NCI-H2081 (cell line): Measurements from ENCODE around the gene ADGRL3.
A peak's percentile ranks its signal among the peaks of the same experiment; 100 is the strongest.

Experiments used
- DNase-seq, 2 experiments: peaks; one replicate each; lab custom pipeline; 2025; lab: John Stamatoyannopoulos, UW

The ADGRL3 gene

GRCh38 chr4:61200187-61200915, at the start of gene ADGRL3:
Gene ADGRL3 (plus strand): TSS chr4:61200326.
- DNase-seq: peak; percentile 66 to 80

DNA sequence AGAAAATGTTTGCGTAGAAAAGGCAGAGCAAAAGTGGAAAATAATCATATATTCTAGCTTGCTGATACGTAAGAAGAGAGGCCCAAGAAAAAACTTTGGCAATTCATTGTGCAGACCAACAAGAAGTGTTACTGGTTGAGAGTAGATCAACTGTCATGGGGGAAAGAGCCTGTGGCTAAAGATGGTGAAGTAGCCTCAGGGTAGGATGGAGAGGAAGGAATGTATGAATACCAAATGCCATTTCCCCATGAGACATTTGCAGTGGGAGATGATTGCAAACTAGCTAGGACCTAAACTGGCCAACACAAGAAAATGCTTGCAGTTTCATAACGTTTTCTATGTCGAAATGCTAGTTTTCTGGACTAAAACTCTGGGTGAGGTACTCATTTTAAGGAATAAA, 47.7 kb upstream of the ADGRL3 start:
- no peak for DNase-seq

GRCh38 chr4:61160478-61160877, 39.6 kb upstream of the ADGRL3 start:
- no peak for DNase-seq

- DNase-seq: no peak
Observed at GRCh38 chr4:61162116-61162515, 38.0 kb upstream of the ADGRL3 start.

- DNase-seq: no peak
Observed at GRCh38 chr4:61173799-61174198, 26.3 kb upstream of the ADGRL3 start.

GRCh38 chr4:61175495-61175894, 24.6 kb upstream of the ADGRL3 start:
- DNase-seq: no peak

DNA sequence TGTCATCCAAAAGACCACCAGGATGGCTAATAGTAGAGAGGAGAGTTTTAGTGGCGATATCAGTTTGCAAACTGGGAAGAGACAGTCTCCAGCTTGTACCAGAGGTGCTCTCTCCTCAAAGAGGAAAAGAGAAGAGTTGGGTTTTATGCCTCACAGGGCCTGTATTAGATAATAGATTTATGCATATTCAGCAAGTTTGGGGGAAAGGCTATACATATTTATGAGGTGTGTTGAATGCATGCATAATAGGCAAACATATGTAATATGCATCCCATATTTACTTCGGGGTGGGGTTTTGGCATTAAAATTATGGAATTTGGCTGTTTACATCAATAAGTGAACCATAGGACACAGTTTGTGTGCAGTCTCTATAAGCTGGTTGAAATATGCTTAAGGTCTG, 22.8 kb upstream of the ADGRL3 start:
- no peak for DNase-seq

GRCh38 chr4:61180405-61180804, 19.7 kb upstream of the ADGRL3 start:
- DNase-seq: no peak

GRCh38 chr4:61182915-61183314, 17.2 kb upstream of the ADGRL3 start:
- no peak for DNase-seq

- no peak for DNase-seq
Observed at GRCh38 chr4:61185288-61185687, 14.8 kb upstream of the ADGRL3 start.

DNA sequence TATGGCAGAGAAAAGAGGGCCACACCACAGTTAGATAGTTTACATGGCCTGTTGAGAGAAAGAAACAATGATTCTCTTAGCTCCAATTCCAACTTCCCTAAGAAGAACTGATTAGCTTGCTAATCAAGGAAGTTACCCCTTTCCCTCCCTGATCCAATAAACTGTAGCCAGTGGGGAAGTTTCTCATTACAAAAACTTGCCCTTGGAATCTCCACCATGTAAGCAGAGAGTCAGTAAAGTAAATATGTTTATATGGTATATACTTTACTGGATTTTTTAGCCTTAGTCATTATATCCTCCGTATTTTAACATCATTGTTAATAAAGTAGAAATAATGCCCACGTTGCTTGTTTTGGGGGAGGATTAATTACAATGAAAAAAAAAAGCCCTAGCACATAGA, 7.7 kb upstream of the ADGRL3 start:
- DNase-seq: no peak

- DNase-seq: no peak
Observed at GRCh38 chr4:61193863-61194262, 6.3 kb upstream of the ADGRL3 start.

GRCh38 chr4:61194571-61194970, 5.6 kb upstream of the ADGRL3 start:
- no peak for DNase-seq

GRCh38 chr4:61195101-61195500, 5.0 kb upstream of the ADGRL3 start:
- DNase-seq: no peak

DNA sequence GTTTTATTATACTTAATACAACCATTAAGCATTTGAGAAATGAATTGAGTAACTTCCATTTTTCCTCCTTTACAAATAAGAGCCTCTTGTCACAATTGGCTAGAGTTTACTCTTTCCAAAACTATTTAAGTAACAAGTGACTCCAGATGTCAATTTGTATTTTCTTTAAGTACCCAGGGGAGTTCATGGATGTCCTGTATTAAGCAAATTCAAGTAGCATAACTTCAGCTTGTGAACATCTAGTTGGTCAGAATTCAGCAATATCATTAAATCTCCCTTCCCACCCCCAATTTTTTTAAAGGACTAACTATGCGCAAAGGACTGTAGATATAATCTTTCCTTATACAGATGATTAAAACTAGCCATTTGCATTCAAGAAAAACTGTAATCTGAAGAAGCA, 1.4 kb upstream of the ADGRL3 start:
- no peak for DNase-seq

DNA sequence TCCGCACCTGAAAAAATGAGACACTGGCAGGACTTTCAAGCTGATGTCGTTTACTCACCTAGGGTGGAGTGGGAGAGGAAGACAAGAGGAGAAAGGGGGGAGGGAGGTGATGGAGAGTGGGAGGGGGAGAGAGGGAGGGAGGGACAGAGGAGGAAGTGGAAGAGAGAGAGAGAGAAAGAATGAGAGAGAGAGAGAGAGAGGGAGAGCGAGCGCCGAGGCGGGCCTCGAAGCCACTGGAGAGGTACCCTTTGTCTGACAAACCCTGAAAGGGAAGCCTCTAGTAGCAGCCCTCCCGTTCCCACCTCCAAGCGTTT, 296 bp upstream of the ADGRL3 start:
- no peak for DNase-seq

- peak; percentile 13 to 43 for DNase-seq
Observed at GRCh38 chr4:61200916-61201526, 895 bp downstream of the ADGRL3 start.

GRCh38 chr4:61201561-61201960, 1.4 kb downstream of the ADGRL3 start:
- DNase-seq: no peak

- peak; percentile 36 to 55 for DNase-seq
Observed at GRCh38 chr4:61201961-61202637, 2.0 kb downstream of the ADGRL3 start.

DNA sequence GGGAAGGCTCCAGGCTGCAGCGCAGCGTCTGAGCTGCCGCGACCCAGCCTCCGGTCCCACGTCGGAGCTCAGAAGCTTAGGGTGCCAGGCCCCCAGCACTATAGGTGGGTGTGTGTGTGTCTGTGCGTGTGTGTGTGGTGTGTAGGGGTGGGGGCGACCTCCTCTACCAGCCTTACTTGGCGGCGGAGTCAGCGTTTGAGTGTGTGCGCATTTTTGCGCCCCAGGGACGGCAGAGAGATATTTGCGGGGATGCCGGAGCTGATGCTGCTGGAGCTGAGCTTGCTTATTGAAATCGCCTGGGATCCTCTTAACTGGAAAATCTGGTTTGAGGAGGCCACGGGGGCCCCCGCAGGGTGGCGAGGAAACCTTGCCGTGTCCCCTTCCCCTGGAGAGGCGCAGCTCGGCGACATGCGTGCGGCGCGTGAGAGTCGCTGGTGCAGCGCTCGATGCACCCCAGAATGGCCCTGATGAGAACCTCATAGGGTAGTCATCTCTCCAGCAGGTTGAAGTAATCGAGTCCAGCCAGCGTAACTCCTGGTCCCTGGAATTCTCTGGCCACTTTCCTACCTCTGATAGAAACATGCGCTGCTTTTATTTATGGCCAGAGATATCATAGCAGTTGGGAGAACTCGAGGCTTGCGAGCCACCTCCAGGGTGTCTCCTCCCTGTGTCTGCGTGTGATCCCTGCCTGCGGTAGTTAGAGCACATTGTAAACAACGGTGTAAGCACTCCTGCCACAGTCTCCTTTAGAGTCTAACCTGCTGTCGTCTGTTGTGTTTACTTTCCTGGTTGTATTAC, 2.7 kb downstream of the ADGRL3 start:
- peak; percentile 49 to 81 for DNase-seq

GRCh38 chr4:61203436-61203790, 3.3 kb downstream of the ADGRL3 start:
- DNase-seq: no peak

DNA sequence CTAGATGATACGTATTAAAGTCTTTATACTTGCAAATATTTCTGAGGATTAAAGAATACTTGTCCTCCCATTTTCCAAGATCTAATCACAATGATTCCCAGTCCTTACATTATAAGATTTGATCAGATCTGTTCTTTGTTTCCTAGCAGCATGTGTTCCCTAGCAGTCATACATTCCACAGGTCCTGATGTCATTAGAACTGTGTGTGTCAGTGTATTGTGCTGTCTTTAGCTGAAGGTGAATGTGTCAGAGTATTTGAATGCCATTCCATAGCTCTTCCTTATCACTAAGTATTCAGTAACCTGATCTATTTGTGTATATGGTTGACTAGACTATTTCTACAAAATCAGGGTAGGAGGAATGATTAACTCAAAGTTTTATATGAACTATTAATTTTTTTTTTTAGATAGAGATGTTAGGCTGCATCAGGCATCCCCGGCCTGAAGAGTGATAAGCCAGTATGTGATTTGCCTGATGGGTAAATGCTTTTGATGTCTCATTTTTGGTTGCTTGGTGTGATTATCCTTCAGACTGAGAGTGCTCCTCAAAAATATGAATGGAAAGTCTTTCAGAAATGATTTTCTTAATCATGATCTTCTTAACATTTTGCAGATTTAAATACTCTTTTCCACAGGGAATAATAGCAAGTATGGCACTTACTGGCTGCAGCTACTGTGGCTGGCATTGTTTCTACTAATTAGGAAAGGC, 4.4 kb downstream of the ADGRL3 start:
- peak in 1 of 2 experiments; percentile 38 for DNase-seq
